GM12891 (cell line): ENCODE measurements around the gene TMEM19.

ENCODE experiments used
- DNase-seq: peaks from one replicate; pipeline ENCODE4 v3.0.0; 2011; ENCODE audit warnings: low spot score; ENCODE audit not compliant: insufficient read length
- FAIRE-seq: peaks from 2 replicates; lab custom pipeline; 2011; peaks lifted over from hg19 to GRCh38; lab: Jason Lieb, UNC
- PAX5 ChIP-seq: IDR thresholded peaks from 2 replicates; pipeline ENCODE4 v1.6.1; 2011; ENCODE audit warnings: low read length, moderate library complexity, mild to moderate bottlenecking; ENCODE audit not compliant: insufficient read depth, severe bottlenecking
- POLR2A ChIP-seq: IDR thresholded peaks from 2 replicates; pipeline ENCODE4 v1.6.1; 2011; ENCODE audit warnings: low read depth, low read length, control low read depth
- POLR2AphosphoS5 ChIP-seq: IDR thresholded peaks from 2 replicates; pipeline ENCODE4 v1.6.1; 2011; ENCODE audit warnings: low read depth, low read length, control low read depth
- POU2F2 ChIP-seq: IDR thresholded peaks from 2 replicates; pipeline ENCODE4 v1.6.1; 2011; ENCODE audit warnings: low read depth, mild to moderate bottlenecking, control low read depth, low read length, moderate library complexity
- SPI1 ChIP-seq: IDR thresholded peaks from 2 replicates; pipeline ENCODE4 v1.6.1; 2011; ENCODE audit warnings: low read depth, low read length, control low read depth
- TAF1 ChIP-seq: IDR thresholded peaks from 2 replicates; pipeline ENCODE4 v1.6.1; 2011; ENCODE audit warnings: low read depth, low read length, control low read depth

TMEM19 gene

DNA sequence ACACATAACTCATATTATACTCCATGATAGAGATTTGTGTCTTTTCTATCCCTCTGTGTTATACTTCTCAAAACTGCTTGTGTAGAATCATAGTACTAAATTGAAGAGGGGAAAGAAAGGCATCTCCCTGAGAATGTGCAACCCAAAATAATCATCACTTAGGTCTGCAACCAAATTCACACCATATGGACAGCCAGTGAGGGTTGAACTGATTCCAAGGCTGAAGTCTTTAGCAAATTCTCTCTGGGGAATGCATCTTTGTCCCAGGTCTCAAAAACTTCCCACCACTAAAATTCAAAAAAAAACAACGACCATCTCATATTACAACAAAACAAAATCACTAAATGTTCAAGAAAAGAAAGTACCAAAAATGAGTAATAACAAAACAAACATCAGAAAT lies 33.2 kb upstream of the TMEM19 start:
- FAIRE-seq (no peak), DNase-seq (no peak)

DNA sequence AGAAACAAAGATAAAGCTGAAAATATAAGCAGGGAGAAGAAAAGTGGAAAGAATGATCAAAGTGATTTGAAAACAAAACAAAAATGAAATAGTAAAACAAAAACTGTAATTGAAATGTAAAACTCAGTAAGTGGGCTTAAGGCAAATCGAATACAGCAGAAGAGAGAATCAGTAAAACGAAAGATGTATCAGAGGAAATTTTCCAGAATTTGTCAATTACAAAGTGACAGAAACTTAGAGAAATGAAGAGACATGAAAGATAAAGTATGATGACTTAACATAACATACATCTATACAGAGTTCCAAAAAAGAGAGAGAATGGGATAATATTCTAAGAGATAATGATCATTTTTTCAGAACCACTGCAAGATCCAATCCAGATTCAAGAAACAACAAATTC lies 32.7 kb upstream of the TMEM19 start:
- no peak for DNase-seq
- FAIRE-seq = no peak
- TF ChIP-seq POLR2A (no peak), TAF1 (no peak), PAX5 (no peak), SPI1 (no peak), POU2F2 (no peak), POLR2AphosphoS5 (no peak)

More for the DNA sequence above, 33.2 kb upstream of the TMEM19 start:
- no peak for TF ChIP-seq TAF1
- no peak for TF ChIP-seq PAX5
- no peak for TF ChIP-seq POLR2AphosphoS5
- TF ChIP-seq POU2F2 = no peak
- TF ChIP-seq SPI1 = no peak
- TF ChIP-seq POLR2A = no peak

DNA sequence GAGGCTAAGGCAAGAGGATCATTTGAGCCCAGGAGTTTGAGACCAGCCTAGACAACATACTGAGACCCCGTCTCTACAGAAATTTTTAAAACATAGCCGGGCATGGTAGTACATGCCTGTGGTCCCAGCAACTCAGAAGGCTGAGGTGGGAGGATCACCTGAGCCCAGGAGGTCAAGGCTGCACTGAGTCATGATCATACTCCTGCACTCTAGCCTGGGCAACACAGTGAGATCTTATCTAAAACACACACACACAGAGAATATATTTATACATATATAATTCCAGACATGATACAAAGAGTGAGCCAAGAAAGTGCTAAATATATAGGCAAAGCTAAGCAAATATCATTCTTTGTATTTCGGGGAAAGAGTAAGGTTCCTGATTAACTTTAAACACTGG lies 31.7 kb upstream of the TMEM19 start:
- DNase-seq (no peak), FAIRE-seq (no peak)
- TF ChIP-seq POLR2A (no peak), PAX5 (no peak), POU2F2 (no peak), TAF1 (no peak), POLR2AphosphoS5 (no peak), SPI1 (no peak)

DNA sequence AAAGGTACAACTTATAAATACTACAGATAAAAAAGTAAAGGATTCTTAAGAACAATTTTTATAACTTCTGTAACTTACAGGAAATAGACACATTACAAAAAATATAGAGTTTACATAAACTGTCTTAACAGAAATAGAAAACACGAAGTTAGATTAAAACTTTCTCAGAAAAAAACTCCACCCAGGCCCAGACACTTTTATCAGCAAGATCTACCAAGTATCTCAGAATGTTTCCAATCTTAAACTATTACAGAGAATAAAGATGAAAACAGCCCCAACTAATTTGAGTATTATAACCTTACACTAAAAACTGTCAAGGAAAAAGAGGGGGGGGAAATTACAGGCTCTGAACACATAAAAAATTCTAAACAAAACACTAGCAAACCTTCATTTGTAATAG lies 30.4 kb upstream of the TMEM19 start:
- no peak for TF ChIP-seq TAF1
- no peak for TF ChIP-seq POLR2A
- no peak for TF ChIP-seq PAX5
- no peak for DNase-seq
- FAIRE-seq = no peak

DNA sequence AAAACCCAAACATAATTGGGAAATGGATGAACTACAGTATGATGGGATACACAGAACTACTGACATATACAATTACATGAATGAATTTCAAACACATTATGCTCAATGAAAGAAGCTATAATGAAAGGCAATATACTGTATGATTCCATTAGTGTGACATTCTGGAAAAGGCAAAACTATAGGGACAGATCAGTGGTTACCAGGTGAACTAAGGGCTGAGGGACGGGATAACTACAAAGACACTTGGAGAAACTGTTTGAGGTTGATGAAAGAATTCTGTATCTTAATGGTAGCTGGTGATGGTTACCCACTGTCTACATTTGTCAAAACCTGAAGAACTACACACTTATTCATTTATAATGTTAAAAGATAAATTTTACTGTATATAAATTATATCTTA lies 30.0 kb upstream of the TMEM19 start:
- TF ChIP-seq POU2F2 (no peak), POLR2A (no peak), SPI1 (no peak), PAX5 (no peak), TAF1 (no peak), POLR2AphosphoS5 (no peak)
- DNase-seq (no peak), FAIRE-seq (no peak)

DNA sequence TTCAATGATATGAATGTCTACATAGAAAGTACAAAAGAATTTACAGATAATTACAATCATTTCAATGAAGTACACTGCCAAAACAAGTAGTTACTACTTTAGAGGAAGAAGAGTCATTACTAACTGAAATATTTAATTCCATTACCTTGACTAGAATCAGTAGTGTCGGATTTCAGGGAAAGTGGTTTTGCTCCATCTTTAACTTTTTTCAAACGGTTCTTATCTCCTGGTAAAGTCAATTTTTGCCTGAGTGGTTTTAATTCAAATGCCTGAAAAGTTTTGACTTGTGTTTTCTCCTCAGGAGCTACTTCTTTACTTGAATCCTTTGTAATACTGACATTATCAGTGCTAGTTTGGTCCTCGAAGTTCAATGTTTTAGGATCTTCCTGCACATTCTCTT lies 29.1 kb upstream of the TMEM19 start:
- DNase-seq (no peak), FAIRE-seq (no peak)
- no peak for TF ChIP-seq POU2F2
- TF ChIP-seq POLR2A = no peak

DNA sequence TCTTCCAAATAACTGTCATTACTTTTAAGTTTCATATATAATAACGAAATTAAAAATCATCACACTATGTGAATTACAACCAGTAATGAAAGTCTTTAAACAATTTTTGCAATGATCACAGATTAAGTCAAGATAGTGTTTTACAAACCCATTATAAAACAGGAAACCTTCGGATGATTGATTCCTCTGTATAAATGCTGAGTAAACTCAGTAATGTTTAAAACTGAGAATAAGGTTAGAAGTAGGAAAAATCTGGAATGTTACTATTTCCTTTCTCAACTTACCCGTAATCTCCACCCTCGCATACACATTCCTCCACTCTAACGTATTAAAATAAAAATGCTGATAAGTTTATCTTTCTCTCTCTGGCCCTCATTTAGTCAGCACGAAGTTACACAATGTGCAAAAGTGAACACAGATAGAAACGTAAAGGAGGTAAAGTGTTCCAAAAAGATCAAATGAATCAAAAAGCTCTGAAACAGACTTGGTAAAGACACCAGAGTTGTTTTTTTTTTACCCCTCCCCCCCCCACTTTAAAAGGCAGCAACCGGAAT lies 23.8 kb upstream of the TMEM19 start:
- FAIRE-seq = no peak
- no peak for TF ChIP-seq TAF1
- no peak for TF ChIP-seq POLR2AphosphoS5
- no peak for TF ChIP-seq SPI1
- no peak for TF ChIP-seq POU2F2
- TF ChIP-seq PAX5 = no peak
- no peak for TF ChIP-seq POLR2A

DNA sequence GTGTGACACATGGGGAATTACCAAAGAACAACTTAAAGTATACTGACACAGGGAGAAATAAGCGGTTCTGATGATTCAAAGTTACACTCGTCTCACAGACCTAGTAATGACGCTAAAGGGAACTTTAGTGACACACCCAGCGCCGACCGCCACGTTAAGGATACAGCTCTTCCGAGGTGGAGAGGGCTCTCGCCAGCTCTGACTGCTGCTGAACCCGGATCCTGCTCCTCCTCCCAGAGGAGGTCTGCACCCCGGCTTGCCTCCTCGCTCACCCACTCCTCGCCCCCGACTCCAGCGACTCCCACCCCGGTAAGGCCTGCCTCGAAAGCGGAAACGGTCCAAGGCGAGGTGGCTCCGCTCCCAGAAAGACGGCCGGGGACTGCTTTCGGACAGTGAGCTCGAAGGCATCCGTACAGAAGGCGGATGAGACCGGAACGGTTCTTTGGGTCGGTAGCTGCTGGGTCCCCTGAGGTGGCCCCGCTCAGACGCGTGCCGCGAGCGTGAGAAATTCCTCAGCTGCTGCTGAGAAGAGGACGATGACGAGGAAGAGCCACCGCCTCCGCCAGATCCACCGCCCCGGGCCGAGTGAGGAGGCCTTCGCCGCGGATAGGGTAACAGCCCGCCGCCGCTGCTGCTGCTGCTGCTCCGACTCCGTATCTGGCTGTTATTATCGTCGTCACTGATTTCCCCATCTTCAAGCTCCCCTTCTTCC lies 22.9 kb upstream of the TMEM19 start:
- DNase-seq (peak; percentile 8), FAIRE-seq (peak; percentile 84)
- TF ChIP-seq PAX5 (no peak), POLR2AphosphoS5 (peak; percentile 78; the same call in 1 of the 2 replicates), POLR2A (peak; percentile 83), SPI1 (peak; percentile 53; the same call in 1 of the 2 replicates)

More for the DNA sequence above, 23.8 kb upstream of the TMEM19 start:
- no peak for DNase-seq

DNA sequence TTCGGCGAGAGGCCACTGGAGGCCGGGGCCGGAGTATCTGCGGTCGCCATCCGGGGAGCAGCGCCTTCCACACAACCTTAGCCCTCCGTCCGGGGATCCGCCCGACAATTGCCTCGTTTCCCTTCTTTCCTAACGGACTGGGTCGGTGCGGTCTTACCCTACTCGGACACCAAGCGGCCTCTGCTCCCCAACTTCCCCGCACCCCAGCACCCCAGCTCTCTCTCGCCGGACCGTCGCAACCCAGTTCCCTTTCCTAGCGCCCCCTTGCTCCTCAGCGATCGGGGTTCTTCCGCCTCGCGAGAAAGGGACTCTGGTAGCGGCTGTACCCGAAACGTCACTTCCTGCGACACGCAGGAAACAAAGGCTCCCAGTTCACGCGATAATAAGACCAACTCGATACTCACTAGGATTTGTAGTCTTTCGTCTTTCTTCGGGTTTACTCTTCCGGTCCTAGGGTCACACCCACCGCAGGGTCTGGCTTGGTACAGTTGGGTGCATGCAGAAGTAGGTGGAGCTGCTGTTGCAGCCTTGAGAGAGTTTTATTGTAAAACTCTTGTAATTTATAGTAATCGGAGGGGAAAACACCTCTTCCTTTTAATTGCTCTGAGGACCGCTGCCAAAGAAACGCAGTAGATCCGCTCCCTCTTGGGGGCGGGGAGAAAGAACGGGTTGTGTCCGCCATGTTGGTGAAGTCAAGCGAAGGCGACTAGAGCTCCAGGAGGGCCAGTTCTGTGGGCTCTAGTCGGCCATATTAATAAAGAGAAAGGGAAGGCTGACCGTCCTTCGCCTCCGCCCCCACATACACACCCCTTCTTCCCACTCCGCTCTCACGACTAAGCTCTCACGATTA lies 22.1 kb upstream of the TMEM19 start, which contains the start of the genes THAP2 and ZFC3H1:
TSS of gene THAP2 (plus strand) at position 741 of the 850 bp plus-strand sequence. CDS start 209 bp downstream, outside the sequence.
TSS of gene ZFC3H1 (minus strand) at position 288 of the 850 bp plus-strand sequence. CDS start at position 50, 238 bp downstream.
- FAIRE-seq (peak; percentile 96), DNase-seq (peak; percentile 70)
- peak; percentile 90 for TF ChIP-seq TAF1
- TF ChIP-seq POLR2AphosphoS5 = peak; percentile 93
- TF ChIP-seq POU2F2 = peak; percentile 72
- TF ChIP-seq SPI1 = peak; percentile 77
- peak; percentile 91; the same call in 1 of the 2 replicates for TF ChIP-seq POLR2A
- no peak for TF ChIP-seq PAX5
